Erythroblast (primary cell): Measurements from ENCODE around the gene PARD3.

ENCODE experiments used
- GATA1 ChIP-seq: IDR thresholded peaks from 2 replicates; pipeline ENCODE4 v1.6.1; 2011; ENCODE audit warnings: low read depth, mild to moderate bottlenecking, control low read depth, low read length, moderate library complexity
- POLR2A ChIP-seq: IDR thresholded peaks from 2 replicates; pipeline ENCODE4 v1.6.1; 2011; ENCODE audit warnings: mild to moderate bottlenecking, low read length

DNA sequence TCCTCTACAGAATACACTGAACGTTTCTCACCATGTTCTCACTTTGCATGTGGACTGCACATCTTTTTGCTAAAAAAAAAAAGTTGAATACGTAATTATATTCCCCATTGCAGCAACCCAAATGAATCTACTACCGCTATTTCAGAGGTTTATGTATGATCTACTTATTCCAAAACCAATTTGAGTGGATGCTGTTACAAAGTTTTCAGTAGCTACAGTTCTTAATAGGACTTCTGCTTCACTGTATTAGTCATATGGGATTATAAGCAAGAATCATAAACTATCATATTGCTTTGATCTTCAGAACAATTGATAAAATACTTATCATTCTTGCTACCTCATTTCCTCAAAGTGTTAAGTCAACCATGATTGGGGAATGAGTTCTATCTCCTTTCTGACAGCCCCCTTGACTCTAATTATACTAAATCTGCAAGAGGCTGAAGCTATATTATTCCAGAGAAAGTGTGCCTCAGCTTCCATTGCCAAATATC is 257.0 kb downstream of the PARD3 start:
- no peak for TF ChIP-seq POLR2A
- no peak for TF ChIP-seq GATA1
